HCT116 (cell line): ENCODE results near the gene ATP6V1A. TPM values are rescaled to one million over a fixed set of nuclear protein-coding genes. Genes with fewer than 3 reads are reported as not detected.

Source experiments
- ATAC-seq: fragments of 200-7000 bp; cut with Tn5 transposase; 2 replicates; pipeline ENCODE4 v1.9.1; 2020; ENCODE audit warnings: mild to moderate bottlenecking, moderate library complexity
- BruUV-seq: library from RNA; stranded (reverse); fragments of 400-500 nt; replicated peaks from 2 replicates; lab custom pipeline; 2021; lab: Mats Ljungman, UMichigan
- CTCF ChIA-PET: fragments of 300-600 bp; sonication (Branson Sonifier 250); formaldehyde crosslinking; loops from one replicate; lab custom pipeline; 2021; ENCODE audit warnings: antibody characterized with exemption; lab: Charles Lee
- POLR2A ChIA-PET: fragments of 300-600, 350-600 bp; sonication (Branson Sonifier 250); formaldehyde crosslinking; loops from one replicate; lab custom pipeline; 2021; ENCODE audit warnings: antibody characterized with exemption; lab: Charles Lee
- RAD21 ChIA-PET, 2 experiments: fragments of 300-600 bp; sonication (Branson Sonifier 250); formaldehyde crosslinking; loops; one replicate each; lab custom pipeline; 2023; ENCODE audit warnings: low total read pairs in 2 of 2; ENCODE audit not compliant: uncharacterized antibody in 2 of 2, unreplicated experiment in 2 of 2, low non-redundant PET in 1 of 2; lab: Charles Lee
- DNase-seq: peaks from one replicate; pipeline ENCODE4 v3.0.0-alpha.2; 2010; ENCODE audit warnings: low read depth, low spot score
- H2AFZ ChIP-seq: fragments of 200-600 bp; shearing (Covaris generic), sonication (generic); 2 replicates; pipeline ENCODE4 v1.6.1; 2017; ENCODE audit warnings: low read depth, mixed run types, mixed read lengths, antibody characterized with exemption, low read length; ENCODE audit not compliant: poor library complexity, severe bottlenecking
- H3K27ac ChIP-seq: 2 replicates; pipeline ENCODE4 v1.5.1; 2012; ENCODE audit warnings: low read depth, low read length
- H3K27me3 ChIP-seq: fragments of 200-600 bp; sonication (generic); 2 replicates; pipeline ENCODE4 v1.6.1; 2016; ENCODE audit warnings: mixed run types, low read length, mixed read lengths; ENCODE audit not compliant: insufficient read depth
- H3K36me3 ChIP-seq, 2 experiments: fragments of 200-500 bp in 1 of 2; fragments of 200-600 bp in 1 of 2; sonication (Bioruptor generic) in 1 of 2; sonication (generic) in 1 of 2; 2 replicates each; pipeline versions ENCODE4 v1.5.1 to v1.6.1; 2014 to 2016; ENCODE audit warnings: low read length in 2 of 2, inconsistent platforms in 1 of 2, mixed read lengths in 1 of 2, mixed run types in 1 of 2; ENCODE audit not compliant: insufficient read depth in 2 of 2, control insufficient read depth in 1 of 2
- H3K4me1 ChIP-seq, 2 experiments: fragments of 200-600 bp in 1 of 2; sonication (generic) in 1 of 2; 2 replicates each; pipeline versions ENCODE4 v1.5.1 to v1.6.1; 2012 to 2017; ENCODE audit warnings: low read length in 2 of 2, inconsistent platforms in 1 of 2, mild to moderate bottlenecking in 1 of 2, mixed read lengths in 1 of 2, mixed run types in 1 of 2, moderate library complexity in 1 of 2; ENCODE audit not compliant: insufficient read depth in 2 of 2, control insufficient read depth in 1 of 2
- H3K4me2 ChIP-seq: fragments of 200-600 bp; sonication (generic); 2 replicates; pipeline ENCODE4 v1.6.1; 2017; ENCODE audit warnings: mixed run types, low read length, mixed read lengths
- H3K4me3 ChIP-seq, 2 experiments: fragments of 200-600 bp in 1 of 2; sonication (generic) in 1 of 2; replicated peaks in 1 of 2; 2 replicates each; pipeline ENCODE4 v1.5.1; 2011 to 2016; ENCODE audit warnings: low read length in 2 of 2, control low read depth in 1 of 2, low read depth in 1 of 2, mild to moderate bottlenecking in 1 of 2, mixed read lengths in 1 of 2, mixed run types in 1 of 2
- H3K79me2 ChIP-seq: fragments of 200-600 bp; sonication (generic); 2 replicates; pipeline ENCODE4 v1.6.1; 2017; ENCODE audit warnings: mild to moderate bottlenecking, mixed run types, low read length, moderate library complexity, mixed read lengths; ENCODE audit not compliant: insufficient read depth
- H3K9ac ChIP-seq: fragments of 200-600 bp; sonication (generic); 2 replicates; pipeline ENCODE4 v1.6.1; 2016; ENCODE audit warnings: low read length, mixed read lengths
- H3K9me2 ChIP-seq: fragments of 200-600 bp; sonication (generic), shearing (Covaris generic); 2 replicates; pipeline ENCODE4 v1.6.1; 2017; ENCODE audit warnings: mixed run types, mild to moderate bottlenecking, moderate library complexity; ENCODE audit not compliant: insufficient read depth
- H3K9me3 ChIP-seq, 2 experiments: fragments of 200-500 bp in 1 of 2; fragments of 200-600 bp in 1 of 2; sonication (Bioruptor generic) in 1 of 2; sonication (generic) in 1 of 2; 2 replicates each; pipeline ENCODE4 v1.6.1; 2014 to 2017; ENCODE audit warnings: low read length in 2 of 2, mixed read lengths in 2 of 2, inconsistent platforms in 1 of 2, low read depth in 1 of 2, mild to moderate bottlenecking in 1 of 2, mixed run types in 1 of 2, moderate library complexity in 1 of 2; ENCODE audit not compliant: control insufficient read depth in 1 of 2, insufficient read depth in 1 of 2
- H4K20me1 ChIP-seq: fragments of 200-600 bp; sonication (generic), shearing (Covaris generic); 2 replicates; pipeline ENCODE4 v1.6.1; 2017; ENCODE audit warnings: mixed run types, mild to moderate bottlenecking, moderate library complexity; ENCODE audit not compliant: insufficient read depth
- CEBPB ChIP-seq: IDR thresholded peaks from 2 replicates; pipeline ENCODE4 v1.6.1; 2012; ENCODE audit warnings: low read depth
- EGR1 ChIP-seq: IDR thresholded peaks from 2 replicates; pipeline ENCODE4 v1.6.1; 2012; ENCODE audit warnings: low read depth
- ELF1 ChIP-seq: IDR thresholded peaks from 2 replicates; pipeline ENCODE4 v1.6.1; 2012; ENCODE audit warnings: low read depth, borderline replicate concordance
- EZH2phosphoT487 ChIP-seq: fragments of 200-600 bp; IDR thresholded peaks from 2 replicates; pipeline ENCODE4 v1.6.1; 2018; ENCODE audit warnings: antibody characterized with exemption, borderline replicate concordance
- FOSL1 ChIP-seq: IDR thresholded peaks from 2 replicates; pipeline ENCODE4 v1.6.1; 2012; ENCODE audit warnings: low read depth
- JUND ChIP-seq: IDR thresholded peaks from 2 replicates; pipeline ENCODE4 v1.6.1; 2012
- POLR2A ChIP-seq: IDR thresholded peaks from 2 replicates; pipeline ENCODE4 v1.7.0; 2011; ENCODE audit warnings: borderline replicate concordance; ENCODE audit not compliant: insufficient read depth, insufficient read length; ENCODE audit errors: extremely low read depth
- POLR2AphosphoS5 ChIP-seq: IDR thresholded peaks from 2 replicates; pipeline ENCODE4 v1.6.1; 2011; ENCODE audit warnings: mild to moderate bottlenecking, low read depth, low read length, moderate library complexity
- RAD21 ChIP-seq: IDR thresholded peaks from 2 replicates; pipeline ENCODE4 v1.6.1; 2012; ENCODE audit warnings: low read depth, mild to moderate bottlenecking
- SIN3A ChIP-seq: IDR thresholded peaks from 2 replicates; pipeline ENCODE4 v1.6.1; 2012; ENCODE audit warnings: low read depth
- SP1 ChIP-seq: IDR thresholded peaks from 2 replicates; pipeline ENCODE4 v1.6.1; 2012; ENCODE audit warnings: low read depth
- TCF7L2 ChIP-seq: IDR thresholded peaks from 2 replicates; pipeline ENCODE4 v1.7.0; 2011; ENCODE audit warnings: borderline replicate concordance, inconsistent platforms; ENCODE audit not compliant: insufficient read depth, insufficient read length; ENCODE audit errors: extremely low read depth
- YY1 ChIP-seq: IDR thresholded peaks from 2 replicates; pipeline ENCODE4 v1.6.1; 2011; ENCODE audit warnings: low read length, low read depth, moderate library complexity, mild to moderate bottlenecking; ENCODE audit not compliant: insufficient replicate concordance; ENCODE audit errors: extremely low read depth
- ZNF274 ChIP-seq: fragments of 200-500 bp; sonication (Bioruptor generic); IDR thresholded peaks from 2 replicates; pipeline ENCODE4 v1.6.1; 2014; ENCODE audit warnings: mild to moderate bottlenecking, low read depth, low read length, inconsistent platforms
- intact Hi-C: fragments of 100-400 bp; cut with micrococcal nuclease; formaldehyde crosslinking; loops from 2 replicates; pipeline ENCODE4 v1.10.0; 2022
- total RNA-seq: library from RNA; stranded (reverse); gene quantifications from one replicate; pipeline ENCODE4 v1.2.1, GENCODE V29; 2021; ENCODE audit not compliant: unreplicated experiment
- TF ChIP-seq, protein P1 (sequence below): IDR thresholded peaks from 2 replicates; pipeline ENCODE4 v1.6.1; 2011; ENCODE audit warnings: mild to moderate bottlenecking, low read length, moderate library complexity; ENCODE audit not compliant: insufficient replicate concordance; ENCODE audit errors: extremely low read depth
- TF ChIP-seq, protein P2 (sequence below): IDR thresholded peaks from 2 replicates; pipeline ENCODE4 v1.6.1; 2012; ENCODE audit warnings: low read depth
- TF ChIP-seq, protein P3 (sequence below): IDR thresholded peaks from 2 replicates; pipeline ENCODE4 v1.6.1; 2012

Gene ATP6V1A
- total RNA-seq, 1 experiment from 2014 or later = 54.7 TPM

DNA sequence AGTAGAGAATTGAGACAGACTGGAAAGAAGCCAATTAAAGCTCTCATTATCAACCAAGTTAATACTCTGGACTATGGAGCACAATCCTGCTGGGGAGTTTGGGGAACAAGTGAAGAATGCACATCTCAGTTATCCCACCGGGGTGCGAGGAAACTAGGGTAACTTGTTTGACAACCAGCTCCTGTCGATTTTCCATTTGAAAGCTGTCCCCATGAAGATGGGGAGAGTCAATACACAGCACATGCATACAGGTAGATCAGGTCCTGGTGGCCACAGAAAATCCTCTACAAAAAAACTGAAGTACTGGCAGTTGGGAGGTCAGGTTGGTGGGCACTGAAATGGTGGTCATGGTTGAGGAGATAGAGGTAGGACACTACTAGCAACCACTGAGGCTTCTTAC, 66.0 kb downstream of the ATP6V1A start:
- no peak for ATAC-seq
- POLR2A ChIA-PET = interaction anchor here (0.6 kb wide), 1 partner anchor 20 kb away, joined by 3 read pairs; no protein-coding TSS in a partner anchor
- H3K9me3 ChIP-seq = no peaks in the 10 kb centered on the region
- H3K36me3 ChIP-seq = no peaks in the 10 kb centered on the region; a peak in 1 of 4 replicates
- H4K20me1 ChIP-seq = no peaks in the 10 kb centered on the region
- TF ChIP-seq, protein P1, sequence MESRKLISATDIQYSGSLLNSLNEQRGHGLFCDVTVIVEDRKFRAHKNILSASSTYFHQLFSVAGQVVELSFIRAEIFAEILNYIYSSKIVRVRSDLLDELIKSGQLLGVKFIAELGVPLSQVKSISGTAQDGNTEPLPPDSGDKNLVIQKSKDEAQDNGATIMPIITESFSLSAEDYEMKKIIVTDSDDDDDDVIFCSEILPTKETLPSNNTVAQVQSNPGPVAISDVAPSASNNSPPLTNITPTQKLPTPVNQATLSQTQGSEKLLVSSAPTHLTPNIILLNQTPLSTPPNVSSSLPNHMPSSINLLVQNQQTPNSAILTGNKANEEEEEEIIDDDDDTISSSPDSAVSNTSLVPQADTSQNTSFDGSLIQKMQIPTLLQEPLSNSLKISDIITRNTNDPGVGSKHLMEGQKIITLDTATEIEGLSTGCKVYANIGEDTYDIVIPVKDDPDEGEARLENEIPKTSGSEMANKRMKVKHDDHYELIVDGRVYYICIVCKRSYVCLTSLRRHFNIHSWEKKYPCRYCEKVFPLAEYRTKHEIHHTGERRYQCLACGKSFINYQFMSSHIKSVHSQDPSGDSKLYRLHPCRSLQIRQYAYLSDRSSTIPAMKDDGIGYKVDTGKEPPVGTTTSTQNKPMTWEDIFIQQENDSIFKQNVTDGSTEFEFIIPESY = no peak
- TF ChIP-seq ELF1 (no peak), CEBPB (no peak), EGR1 (no peak), POLR2AphosphoS5 (no peak), ZNF274 (no peak), EZH2phosphoT487 (no peak), RAD21 (no peak), FOSL1 (no peak), SIN3A (no peak), YY1 (no peak), JUND (no peak), TCF7L2 (no peak), SP1 (no peak), POLR2A (no peak)
- TF ChIP-seq, protein P2, sequence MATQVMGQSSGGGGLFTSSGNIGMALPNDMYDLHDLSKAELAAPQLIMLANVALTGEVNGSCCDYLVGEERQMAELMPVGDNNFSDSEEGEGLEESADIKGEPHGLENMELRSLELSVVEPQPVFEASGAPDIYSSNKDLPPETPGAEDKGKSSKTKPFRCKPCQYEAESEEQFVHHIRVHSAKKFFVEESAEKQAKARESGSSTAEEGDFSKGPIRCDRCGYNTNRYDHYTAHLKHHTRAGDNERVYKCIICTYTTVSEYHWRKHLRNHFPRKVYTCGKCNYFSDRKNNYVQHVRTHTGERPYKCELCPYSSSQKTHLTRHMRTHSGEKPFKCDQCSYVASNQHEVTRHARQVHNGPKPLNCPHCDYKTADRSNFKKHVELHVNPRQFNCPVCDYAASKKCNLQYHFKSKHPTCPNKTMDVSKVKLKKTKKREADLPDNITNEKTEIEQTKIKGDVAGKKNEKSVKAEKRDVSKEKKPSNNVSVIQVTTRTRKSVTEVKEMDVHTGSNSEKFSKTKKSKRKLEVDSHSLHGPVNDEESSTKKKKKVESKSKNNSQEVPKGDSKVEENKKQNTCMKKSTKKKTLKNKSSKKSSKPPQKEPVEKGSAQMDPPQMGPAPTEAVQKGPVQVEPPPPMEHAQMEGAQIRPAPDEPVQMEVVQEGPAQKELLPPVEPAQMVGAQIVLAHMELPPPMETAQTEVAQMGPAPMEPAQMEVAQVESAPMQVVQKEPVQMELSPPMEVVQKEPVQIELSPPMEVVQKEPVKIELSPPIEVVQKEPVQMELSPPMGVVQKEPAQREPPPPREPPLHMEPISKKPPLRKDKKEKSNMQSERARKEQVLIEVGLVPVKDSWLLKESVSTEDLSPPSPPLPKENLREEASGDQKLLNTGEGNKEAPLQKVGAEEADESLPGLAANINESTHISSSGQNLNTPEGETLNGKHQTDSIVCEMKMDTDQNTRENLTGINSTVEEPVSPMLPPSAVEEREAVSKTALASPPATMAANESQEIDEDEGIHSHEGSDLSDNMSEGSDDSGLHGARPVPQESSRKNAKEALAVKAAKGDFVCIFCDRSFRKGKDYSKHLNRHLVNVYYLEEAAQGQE = no peak
- TF ChIP-seq, protein P3, sequence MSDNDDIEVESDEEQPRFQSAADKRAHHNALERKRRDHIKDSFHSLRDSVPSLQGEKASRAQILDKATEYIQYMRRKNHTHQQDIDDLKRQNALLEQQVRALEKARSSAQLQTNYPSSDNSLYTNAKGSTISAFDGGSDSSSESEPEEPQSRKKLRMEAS = no peak
- DNase-seq = no peak
- no peaks in the 10 kb centered on the region for H3K4me1 ChIP-seq
- no peak overlapping the region for H3K4me2 ChIP-seq
- H3K9me2 ChIP-seq = no peaks in the 10 kb centered on the region
- no peaks in the 10 kb centered on the region for H3K27me3 ChIP-seq
- RAD21 ChIA-PET = no interaction called here
- H3K79me2 ChIP-seq = no peaks in the 10 kb centered on the region
- no peak overlapping the region for H3K4me3 ChIP-seq
- intact Hi-C loops = no loop called here
- no peak overlapping the region for H2AFZ ChIP-seq
- CTCF ChIA-PET = no interaction called here
- no peak overlapping the region for H3K27ac ChIP-seq
- BruUV-seq = no TSS peak
- H3K9ac ChIP-seq = no peak overlapping the region
